Transverse colon (tissue), 4 donors: ENCODE measurements around the gene TMEM123. TPM values are rescaled to one million over a fixed set of nuclear protein-coding genes. Genes with fewer than 3 reads are reported as not detected.

Experiments used
- DNase-seq: peaks from one replicate; pipeline ENCODE4 v3.0.0-alpha.2; 2019
- H3K27ac ChIP-seq, 4 donors: fragments of 200-600 bp; sonication (generic); 2 replicates each; pipeline ENCODE4 v1.5.1; 2016 to 2018; ENCODE audit warnings: inconsistent platforms in 4 of 4
- H3K27me3 ChIP-seq: fragments of 200-600 bp; sonication (generic); 2 replicates; pipeline ENCODE4 v1.5.1; 2017; ENCODE audit warnings: inconsistent platforms
- H3K36me3 ChIP-seq, 4 donors: fragments of 200-600 bp; sonication (generic); 2 replicates each; pipeline ENCODE4 v1.5.1; 2017 to 2019; ENCODE audit warnings: inconsistent platforms in 4 of 4
- H3K4me1 ChIP-seq, 4 donors: fragments of 200-600 bp; sonication (generic); 2 replicates each; pipeline ENCODE4 v1.5.1; 2017 to 2020; ENCODE audit warnings: inconsistent platforms in 4 of 4
- H3K4me3 ChIP-seq, 4 donors: fragments of 200-600 bp; sonication (generic); 1 replicate in 1 of 4; 2 replicates in 3 of 4; pipeline versions ENCODE4 v1.5.1 to v1.6.1; 2017 to 2019; ENCODE audit warnings: inconsistent platforms in 4 of 4
- H3K9me3 ChIP-seq, 2 donors: fragments of 200-600 bp; sonication (generic); 2 replicates each; pipeline ENCODE4 v1.5.1; 2017 to 2019; ENCODE audit warnings: inconsistent platforms in 2 of 2
- EP300 ChIP-seq: sonication (generic); formaldehyde crosslinking; IDR thresholded peaks from one replicate; pipeline ENCODE4 v1.6.1; 2017; ENCODE audit warnings: antibody characterized with exemption, low read depth
- POLR2A ChIP-seq: fragments of 450-650 bp; IDR thresholded peaks from one replicate; pipeline ENCODE4 v1.6.1; 2016; ENCODE audit warnings: antibody characterized with exemption, mild to moderate bottlenecking, moderate library complexity
- POLR2AphosphoS5 ChIP-seq, 3 donors: sonication (generic); formaldehyde crosslinking; IDR thresholded peaks; one replicate each; pipeline ENCODE4 v1.6.1; 2016; ENCODE audit warnings: antibody characterized with exemption in 3 of 3
- WGBS, 2 donors: methylation state at CpG; one replicate each; pipeline ENCODE4 v1.1.5; 2018; ENCODE audit warnings: low coverage in 1 of 2; 5-methylcytosine and 5-hydroxymethylcytosine counted together
- in situ Hi-C, 4 donors: fragments of 200-750 bp; cut with MboI; loops; one replicate each; pipeline versions ENCODE4 v1.15.0 to v1.15.1; 2017; ENCODE audit warnings: low sequenced_read_pairs in 3 of 4, low pct_ligation_motif_present in 1 of 4, low pct_unique_long_range_greater_than_20kb in 1 of 4
- intact Hi-C: fragments of 100-400 bp; cut with DNase I; formaldehyde crosslinking; loops from one replicate; pipeline ENCODE4 v1.15.1; 2023; ENCODE audit warnings: low total_unique reads
- total RNA-seq, 4 donors: library from RNA; depleted of rRNA; stranded (reverse); fragments of >200 nt; gene quantifications; one replicate each; pipeline ENCODE4 v1.1.0, GENCODE V29; 2016
- TF ChIP-seq, protein P1 (sequence below), 5 experiments: fragments of 200-600 bp in 3 of 5; fragments of 450-650 bp in 2 of 5; sonication (generic) in 3 of 5; IDR thresholded peaks; 1 replicate in 2 of 5; 2 replicates in 3 of 5; pipeline ENCODE4 v1.5.1; 2016 to 2017; ENCODE audit warnings: antibody characterized with exemption in 5 of 5, inconsistent platforms in 3 of 5, mild to moderate bottlenecking in 2 of 5, moderate library complexity in 1 of 5

Gene TMEM123
- total RNA-seq, 4 donors from 2014 or later, result 55.4 to 137 (median 104) TPM

DNA sequence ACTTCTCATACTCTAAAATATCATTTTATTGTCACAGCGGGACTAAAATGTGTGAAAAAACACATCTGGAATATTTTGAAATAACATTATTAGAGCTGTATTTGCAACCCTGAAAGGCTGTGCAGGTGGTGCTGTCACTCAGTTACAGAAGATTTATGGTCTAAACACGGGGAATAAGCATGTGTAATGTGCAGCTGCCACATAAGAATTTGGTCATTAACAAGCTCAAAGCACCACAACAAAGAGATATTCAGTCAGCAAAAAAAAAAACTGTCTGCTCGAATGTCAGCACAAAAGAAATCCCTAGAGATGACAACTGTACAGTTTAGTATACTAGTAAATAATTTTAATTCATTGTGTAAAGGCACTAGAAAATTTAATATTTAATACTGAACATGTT, 31.3 kb downstream of the TMEM123 start:
- in situ Hi-C loops, result no loop called here

DNA sequence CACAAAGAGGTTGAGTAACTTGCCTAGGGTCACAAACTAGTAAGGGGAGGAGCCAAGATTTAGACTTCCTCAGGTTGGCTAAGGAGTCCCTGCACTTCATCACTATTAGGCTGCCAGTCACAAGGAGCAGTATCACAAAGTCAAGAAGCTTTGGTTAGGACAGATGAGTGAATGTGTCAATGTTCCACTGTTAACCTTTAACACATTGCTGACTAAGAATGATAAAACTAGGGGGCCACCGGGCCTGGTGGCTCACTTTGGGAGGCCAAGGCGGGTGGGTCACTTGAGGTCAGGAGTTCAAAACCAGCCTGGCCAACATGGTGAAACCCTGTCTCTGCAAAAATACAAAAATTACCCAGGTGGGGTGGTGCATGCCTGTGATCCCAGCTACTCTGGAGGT, 32.0 kb downstream of the TMEM123 start:
- in situ Hi-C loops, result no loop called here
- WGBS, 2 donors, result 40 to 66% methylated on average over 1 to 2 of the region's 2 CpGs
- Histone ChIP-seq H3K4me3 (no peak overlapping the region), H3K4me1 (peaks cover 0 to 13% (median 5%) of the 10 kb centered on the region in 4 donors), H3K27ac (no peak overlapping the region), H3K9me3 (no peaks in the 10 kb centered on the region), H3K27me3 (no peaks in the 10 kb centered on the region), H3K36me3 (no peaks in the 10 kb centered on the region)
- DNase-seq, result no peak
- intact Hi-C loops, result no loop called here
- TF ChIP-seq EP300 (no peak), POLR2A (no peak), POLR2AphosphoS5 (IDR thresholded peaks at IDR 0.05) (no peak)
- TF ChIP-seq, protein P1, sequence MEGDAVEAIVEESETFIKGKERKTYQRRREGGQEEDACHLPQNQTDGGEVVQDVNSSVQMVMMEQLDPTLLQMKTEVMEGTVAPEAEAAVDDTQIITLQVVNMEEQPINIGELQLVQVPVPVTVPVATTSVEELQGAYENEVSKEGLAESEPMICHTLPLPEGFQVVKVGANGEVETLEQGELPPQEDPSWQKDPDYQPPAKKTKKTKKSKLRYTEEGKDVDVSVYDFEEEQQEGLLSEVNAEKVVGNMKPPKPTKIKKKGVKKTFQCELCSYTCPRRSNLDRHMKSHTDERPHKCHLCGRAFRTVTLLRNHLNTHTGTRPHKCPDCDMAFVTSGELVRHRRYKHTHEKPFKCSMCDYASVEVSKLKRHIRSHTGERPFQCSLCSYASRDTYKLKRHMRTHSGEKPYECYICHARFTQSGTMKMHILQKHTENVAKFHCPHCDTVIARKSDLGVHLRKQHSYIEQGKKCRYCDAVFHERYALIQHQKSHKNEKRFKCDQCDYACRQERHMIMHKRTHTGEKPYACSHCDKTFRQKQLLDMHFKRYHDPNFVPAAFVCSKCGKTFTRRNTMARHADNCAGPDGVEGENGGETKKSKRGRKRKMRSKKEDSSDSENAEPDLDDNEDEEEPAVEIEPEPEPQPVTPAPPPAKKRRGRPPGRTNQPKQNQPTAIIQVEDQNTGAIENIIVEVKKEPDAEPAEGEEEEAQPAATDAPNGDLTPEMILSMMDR (IDR thresholded peaks at IDR 0.05), result no peak

More for the DNA sequence above, 31.3 kb downstream of the TMEM123 start:
- intact Hi-C loops, result no loop called here
- Histone ChIP-seq H3K27me3 (no peaks in the 10 kb centered on the region), H3K4me3 (no peak overlapping the region), H3K9me3 (no peaks in the 10 kb centered on the region), H3K4me1 (peaks cover 0 to 13% (median 6%) of the 10 kb centered on the region in 4 donors), H3K27ac (no peak overlapping the region), H3K36me3 (no peaks in the 10 kb centered on the region)
- TF ChIP-seq EP300, result no peak
- TF ChIP-seq, protein P1 (IDR thresholded peaks at IDR 0.05), result no peak
- TF ChIP-seq POLR2AphosphoS5 (IDR thresholded peaks at IDR 0.05), result no peak
- TF ChIP-seq POLR2A, result no peak
- DNase-seq, result no peak
- WGBS, 2 donors, result 28 to 36% methylated on average over 3 of the region's 3 CpGs

DNA sequence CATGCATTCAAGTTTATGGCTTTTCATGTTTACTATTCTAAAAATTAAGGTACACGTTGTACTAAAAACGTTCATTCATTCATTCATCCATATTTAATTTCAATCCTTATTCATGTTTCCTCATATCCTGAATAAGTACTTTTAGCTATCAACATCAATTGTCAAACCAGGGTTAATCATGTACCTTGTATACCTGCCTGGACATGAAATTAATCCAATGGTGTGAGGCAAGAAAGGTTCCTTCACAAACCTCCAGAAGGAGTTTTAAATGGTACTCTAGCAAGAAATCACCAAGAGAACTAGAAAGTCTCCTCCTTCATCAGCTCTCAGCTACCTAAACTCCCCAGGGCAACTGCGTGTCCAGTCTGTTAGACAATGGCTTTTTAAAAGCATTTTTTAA, 33.4 kb downstream of the TMEM123 start:
- Histone ChIP-seq H3K27ac (no peak overlapping the region), H3K4me3 (no peak overlapping the region), H3K36me3 (no peaks in the 10 kb centered on the region), H3K4me1 (peaks cover 3 to 26% (median 19%) of the 10 kb centered on the region in 4 donors), H3K9me3 (no peaks in the 10 kb centered on the region), H3K27me3 (no peaks in the 10 kb centered on the region)
- TF ChIP-seq, protein P1 (IDR thresholded peaks at IDR 0.05), result no peak
- no peak for TF ChIP-seq POLR2A
- no peak for TF ChIP-seq POLR2AphosphoS5 (IDR thresholded peaks at IDR 0.05)
- no peak for TF ChIP-seq EP300
- in situ Hi-C loops, result no loop called here
- DNase-seq, result no peak
- 70 to 78% methylated on average over 3 of the region's 3 CpGs for WGBS, 2 donors
- intact Hi-C loops, result no loop called here

DNA sequence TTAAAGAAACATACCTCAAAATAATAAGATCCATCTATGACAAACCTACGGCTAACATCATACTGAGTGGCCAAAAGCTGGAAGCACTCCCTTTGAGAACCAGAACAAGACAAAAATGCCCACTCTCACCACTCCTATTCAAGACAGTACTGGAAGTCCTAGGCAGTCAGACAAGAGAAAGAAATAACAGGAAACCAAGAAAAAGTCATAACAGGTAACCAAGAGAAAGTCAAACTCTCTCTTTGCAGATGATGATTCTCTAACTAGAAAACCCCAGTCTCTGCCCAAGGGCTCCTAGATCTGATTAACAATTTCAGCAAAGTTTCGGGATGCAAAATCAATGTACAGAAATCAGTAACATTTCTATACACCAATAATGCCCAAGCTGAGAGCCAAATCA, 35.6 kb downstream of the TMEM123 start:
- H3K4me1 ChIP-seq, result peaks cover 3 to 36% (median 18%) of the 10 kb centered on the region in 4 donors
- TF ChIP-seq POLR2AphosphoS5 (IDR thresholded peaks at IDR 0.05), result no peak
- no peak overlapping the region for H3K27ac ChIP-seq
- in situ Hi-C loops (no loop called here), intact Hi-C loops (no loop called here)
- H3K4me3 ChIP-seq, result no peak overlapping the region
- no peaks in the 10 kb centered on the region for H3K36me3 ChIP-seq
- H3K27me3 ChIP-seq, result no peaks in the 10 kb centered on the region
- no peaks in the 10 kb centered on the region for H3K9me3 ChIP-seq
- DNase-seq, result no peak
- 75 to 83% methylated on average over 2 of the region's 2 CpGs for WGBS, 2 donors

DNA sequence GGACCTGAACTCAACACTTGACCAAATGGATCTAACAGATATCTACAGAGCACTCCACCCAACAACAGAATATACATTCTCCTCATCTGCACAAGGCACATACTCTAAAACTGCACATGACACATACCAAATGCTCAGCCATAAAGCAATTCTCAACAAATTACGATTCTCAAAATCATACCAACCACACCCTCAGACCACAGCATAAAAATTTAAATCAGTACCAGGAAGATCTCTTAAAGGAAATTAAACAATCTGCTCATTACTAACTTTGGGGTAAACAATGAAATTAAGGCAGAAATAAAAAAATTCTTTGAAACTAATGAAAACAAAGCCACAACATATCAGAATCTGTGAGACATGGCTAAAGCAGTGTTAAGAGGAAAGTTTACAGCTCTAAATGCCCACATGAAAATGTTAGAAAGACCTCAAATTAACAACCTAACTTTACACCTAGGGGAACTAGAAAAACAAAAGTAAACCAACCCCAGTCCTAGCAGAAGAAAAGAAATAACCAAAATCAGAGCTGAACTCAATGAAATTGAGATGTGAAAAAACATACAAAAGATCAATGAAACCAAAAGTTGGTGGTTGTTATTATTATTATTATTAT, 37.2 kb downstream of the TMEM123 start:
- no peak overlapping the region for H3K4me3 ChIP-seq
- in situ Hi-C loops (no loop called here), intact Hi-C loops (no loop called here)
- no peak for DNase-seq
- H3K27me3 ChIP-seq, result no peaks in the 10 kb centered on the region
- WGBS, 2 donors, result 32 to 33% methylated on average over 1 of the region's 1 CpG
- H3K9me3 ChIP-seq, result no peaks in the 10 kb centered on the region
- H3K4me1 ChIP-seq, result peaks cover 3 to 46% (median 27%) of the 10 kb centered on the region in 4 donors
- H3K27ac ChIP-seq, result peak overlapping the region; percentile 18 to 42 (median 36)
- TF ChIP-seq POLR2A, result no peak
- TF ChIP-seq, protein P1 (IDR thresholded peaks at IDR 0.05), result no peak
- no peaks in the 10 kb centered on the region for H3K36me3 ChIP-seq
